GM18873 (cell line): Measurements from ENCODE around the gene GEMIN7.
"Not testable (repeated sequence)": the region's sequence is repeated elsewhere in the genome, so short reads cannot be mapped to it uniquely, and the experiment has no call there.

Experiments used
- ATAC-seq: cut with Tn5 transposase; IDR thresholded peaks from one replicate; pipeline ENCODE4 v1.9.1; 2021; ENCODE audit warnings: mild to moderate bottlenecking, moderate library complexity, moderate number of reproducible peaks; ENCODE audit not compliant: unreplicated experiment, low FRiP score

GEMIN7 gene

DNA sequence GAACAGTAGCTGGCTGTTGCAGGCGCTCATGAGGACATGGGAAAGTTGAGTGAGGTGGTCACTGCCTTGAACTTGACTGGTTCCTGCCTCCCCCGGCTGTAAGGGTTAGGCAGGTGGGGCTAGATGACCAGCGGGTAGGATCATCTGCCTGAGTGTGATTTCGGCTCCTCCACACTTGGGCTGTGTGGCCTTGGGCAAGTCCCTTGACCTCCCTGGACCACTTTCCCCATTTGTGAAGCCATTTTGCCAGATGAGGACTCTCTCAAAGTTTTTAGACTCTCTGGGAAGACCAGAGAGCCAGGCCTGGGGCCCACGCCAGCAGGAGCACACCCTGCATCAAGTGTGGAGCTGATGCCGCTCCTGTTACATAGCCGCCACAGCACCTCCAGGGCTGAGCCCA, 23.4 kb downstream of the GEMIN7 start:
- no peak for ATAC-seq

DNA sequence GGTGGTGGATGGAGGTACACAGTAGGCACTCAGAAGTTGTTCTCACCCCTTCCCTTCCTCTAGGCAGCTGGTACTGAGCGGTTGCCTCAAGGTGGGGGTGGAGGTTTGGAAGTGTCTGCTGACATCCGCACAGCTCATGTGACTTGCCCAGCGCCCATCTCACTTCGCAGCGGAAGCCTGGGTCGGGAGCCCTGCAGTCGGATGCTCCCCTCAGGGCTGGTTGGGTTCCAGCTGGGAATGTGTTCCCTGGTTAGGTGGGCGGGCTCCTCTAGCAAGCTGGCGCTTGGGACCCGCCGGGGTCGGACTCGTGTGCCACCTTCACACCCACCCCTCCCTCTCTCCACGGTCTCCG, 24.1 kb downstream of the GEMIN7 start:
- no peak for ATAC-seq

DNA sequence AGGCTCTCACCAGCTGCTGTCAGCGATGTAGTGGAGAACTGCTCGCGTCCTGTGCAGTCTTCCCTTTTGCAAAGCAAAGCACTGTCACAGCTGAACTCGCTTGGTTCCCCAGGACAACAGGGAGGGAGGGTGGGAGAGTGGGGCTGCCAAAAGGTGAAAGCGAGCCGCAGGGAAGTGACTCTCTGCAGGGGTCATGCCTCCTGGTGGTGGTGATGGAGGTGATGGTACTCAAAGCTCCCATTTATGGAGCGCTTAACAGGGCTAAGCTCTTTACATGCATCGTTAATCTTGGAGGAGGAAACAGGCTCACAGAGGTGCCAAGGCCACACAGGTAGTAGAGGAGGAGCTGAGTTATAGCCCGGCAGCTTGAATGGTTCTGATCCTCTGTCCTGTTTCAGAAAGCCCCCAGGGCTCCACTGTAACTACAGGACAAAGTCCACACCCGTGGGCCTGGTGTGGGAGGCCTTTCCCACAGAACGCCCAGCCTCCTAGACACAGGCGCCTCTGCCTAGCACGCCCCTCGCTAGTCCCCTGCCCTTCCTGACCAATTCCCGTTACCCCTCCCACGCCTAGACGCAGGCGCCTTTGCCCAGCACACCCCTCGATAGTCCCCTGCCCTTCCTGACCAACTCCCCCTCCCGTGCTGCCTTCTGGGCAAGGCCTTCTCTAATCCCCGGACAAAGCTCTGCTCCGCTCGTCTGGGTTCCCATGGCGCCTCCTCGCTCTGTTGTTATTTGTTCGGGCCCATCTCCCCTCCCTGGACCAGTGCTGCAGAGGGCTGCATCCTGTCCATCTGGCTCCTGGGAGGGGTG, 24.7 kb downstream of the GEMIN7 start:
- ATAC-seq: no peak

DNA sequence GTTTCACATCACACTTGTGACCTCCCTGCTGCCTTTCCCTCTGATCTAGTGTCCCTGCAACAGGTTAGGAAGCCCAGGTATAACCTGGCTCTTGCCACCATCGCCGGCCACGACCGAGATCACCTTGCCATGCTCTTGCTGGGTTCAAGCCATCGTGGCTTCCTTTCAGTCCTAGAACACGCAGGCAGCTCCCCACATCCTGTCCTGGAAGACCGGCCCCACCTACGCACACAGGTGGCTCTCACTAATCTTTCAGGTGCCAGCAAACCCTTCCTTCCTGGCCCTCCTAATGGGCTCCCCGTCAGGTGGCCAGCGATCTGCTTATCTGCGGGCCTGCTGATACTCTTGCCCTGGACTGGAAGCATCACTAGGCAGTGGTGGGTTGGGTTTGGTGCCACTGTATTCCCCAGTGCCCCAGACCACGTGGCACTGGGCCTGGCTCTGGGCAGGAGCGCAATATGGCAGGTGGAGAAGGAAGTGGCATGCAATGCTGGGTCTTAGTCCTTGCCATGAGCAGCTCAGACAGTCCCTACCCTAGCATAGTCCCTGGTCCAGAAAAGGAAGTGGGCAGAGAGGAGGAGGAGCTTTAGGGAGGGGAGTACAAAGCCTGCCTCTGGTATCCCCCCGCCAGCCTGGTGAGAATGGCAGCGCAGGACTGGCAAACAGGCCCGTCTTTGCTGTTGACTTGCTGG, 25.7 kb downstream of the GEMIN7 start:
- no peak for ATAC-seq

DNA sequence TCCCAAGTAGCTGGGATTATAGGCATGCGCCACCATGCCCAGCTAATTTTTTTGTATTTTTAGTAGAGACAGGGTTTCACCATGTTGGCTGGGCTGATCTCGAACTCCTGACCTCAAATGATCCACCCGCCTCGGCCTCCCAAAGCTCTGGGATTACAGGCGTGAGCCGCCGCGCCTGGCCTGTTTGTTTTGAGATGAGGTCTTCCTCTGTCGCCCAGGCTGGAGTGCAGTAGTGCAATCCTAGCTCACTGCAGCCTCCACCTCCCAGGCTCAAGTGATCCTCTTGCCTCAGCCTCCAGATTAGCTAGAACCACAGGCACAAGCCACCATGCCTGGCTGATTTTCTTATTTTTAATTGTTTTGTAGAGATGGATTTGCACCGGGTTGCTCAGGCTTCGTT, 27.3 kb downstream of the GEMIN7 start:
- not testable (repeated sequence) for ATAC-seq

DNA sequence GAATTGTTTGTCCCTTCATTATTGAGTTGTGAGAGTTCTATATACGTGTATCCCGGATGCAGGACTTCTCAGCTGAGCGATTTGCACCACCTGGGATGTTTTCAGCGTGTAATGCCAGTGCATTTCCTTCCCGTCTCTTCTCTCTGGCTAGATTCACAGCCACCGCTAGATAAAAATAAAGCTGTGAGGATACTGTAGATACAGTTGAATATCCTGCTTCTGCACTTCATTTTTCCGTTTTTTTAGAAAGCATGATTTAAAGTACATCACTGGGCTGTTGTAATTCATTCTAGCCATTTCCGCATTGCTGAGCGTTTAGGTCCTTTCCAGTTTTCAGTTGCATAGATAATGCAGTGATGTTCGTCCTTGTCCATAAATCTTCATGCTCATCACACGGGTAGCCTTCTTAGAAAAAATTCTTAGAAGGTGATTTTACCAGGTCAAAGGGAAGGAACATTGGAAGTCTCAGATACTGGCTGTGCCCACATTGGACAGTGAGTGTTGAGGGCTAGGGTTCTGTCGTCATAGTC, 28.6 kb downstream of the GEMIN7 start:
- ATAC-seq: no peak

DNA sequence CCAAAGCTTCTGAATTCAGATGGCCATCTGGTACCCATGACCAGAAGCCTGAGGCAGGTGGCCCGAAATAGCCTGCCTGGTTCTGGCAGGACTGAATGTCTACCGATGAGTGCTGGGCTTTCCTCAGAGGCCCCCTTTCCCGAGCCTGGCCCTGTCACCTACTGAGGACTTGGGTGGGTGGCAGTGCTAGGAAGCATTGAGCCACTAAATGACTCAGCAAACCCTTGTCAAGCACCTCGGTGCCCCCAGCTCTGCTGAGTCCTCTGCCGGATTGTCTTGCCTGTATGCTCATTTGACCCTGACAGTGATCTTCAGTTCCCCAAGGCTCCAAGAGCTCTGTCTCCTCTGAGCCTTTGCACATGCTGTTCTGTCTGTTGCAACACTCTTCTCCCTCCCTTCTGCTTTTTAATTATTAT, 31.8 kb downstream of the GEMIN7 start:
- ATAC-seq: no peak

DNA sequence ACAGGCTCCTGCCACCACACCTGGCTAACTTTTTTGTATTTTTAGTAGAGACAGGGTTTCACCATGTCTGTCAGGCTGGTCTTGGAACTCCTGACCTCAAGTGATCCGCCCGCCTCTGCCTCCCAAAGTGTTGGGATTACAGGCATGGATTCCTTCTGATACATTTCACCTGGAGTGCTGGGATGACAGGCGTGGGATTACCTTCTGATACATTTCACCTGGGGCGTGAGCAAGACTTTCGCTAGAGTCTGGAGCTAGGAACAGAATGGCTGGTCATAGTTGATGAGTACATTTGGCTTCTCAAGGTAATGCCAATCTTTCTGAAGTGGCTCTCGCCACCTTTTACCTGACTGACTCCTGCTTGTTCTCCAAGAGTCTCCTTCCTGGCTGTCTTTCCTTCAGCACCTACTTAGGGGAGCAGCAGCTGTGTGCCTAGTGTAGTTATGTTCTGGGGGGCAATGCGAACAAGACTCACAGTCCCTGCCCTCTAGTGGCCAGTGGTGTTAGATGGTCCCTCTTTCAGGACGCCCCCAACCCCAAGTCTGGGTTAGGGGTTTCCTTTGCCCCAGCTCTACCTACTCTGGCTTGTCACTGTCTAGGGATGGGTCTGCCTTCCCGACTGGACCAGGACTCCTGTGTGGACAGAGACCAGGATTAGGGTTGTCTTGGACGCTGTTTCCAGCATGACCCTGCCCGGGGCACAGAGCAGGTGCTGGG, 33.2 kb downstream of the GEMIN7 start:
- no peak for ATAC-seq

DNA sequence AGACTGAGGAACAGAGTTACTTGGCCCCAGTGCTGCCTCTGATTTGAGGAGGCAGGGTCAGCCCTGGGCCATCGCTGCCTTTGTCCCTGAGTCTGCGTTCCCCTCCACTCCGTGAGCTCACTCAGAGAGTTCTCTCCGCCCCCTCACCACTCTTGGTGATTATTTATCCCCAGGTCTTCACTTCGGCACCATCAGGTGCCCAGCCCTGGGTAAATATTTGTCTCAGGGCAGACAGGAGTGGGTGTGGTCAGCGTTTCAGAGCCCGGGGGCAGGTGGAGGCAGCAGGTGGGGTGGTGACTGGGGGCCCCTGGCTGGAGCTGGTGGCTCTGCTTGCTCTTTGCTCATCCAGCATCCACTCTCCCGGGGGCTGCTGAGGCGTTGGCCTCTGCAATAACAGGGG, 34.6 kb downstream of the GEMIN7 start:
- ATAC-seq: no peak

DNA sequence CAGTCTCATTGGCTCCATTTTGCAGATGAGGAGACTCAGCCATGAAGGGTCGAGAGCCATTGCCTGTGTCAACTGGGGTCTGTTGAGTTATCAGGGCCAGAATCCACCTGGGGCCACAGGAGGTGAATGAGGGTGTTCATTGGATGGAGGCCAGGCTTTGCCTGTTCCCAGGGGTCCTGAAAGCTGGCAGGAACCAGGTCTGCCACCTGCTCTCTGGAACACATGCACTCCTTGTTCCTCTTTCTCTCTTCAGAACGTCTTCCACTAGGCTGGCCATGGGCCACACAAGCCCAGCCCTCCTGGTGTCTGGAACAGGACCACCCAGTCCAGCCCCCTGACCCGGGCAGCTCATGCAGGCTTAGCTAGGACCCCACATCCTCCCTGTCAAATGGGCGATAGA, 35.1 kb downstream of the GEMIN7 start:
- no peak for ATAC-seq

DNA sequence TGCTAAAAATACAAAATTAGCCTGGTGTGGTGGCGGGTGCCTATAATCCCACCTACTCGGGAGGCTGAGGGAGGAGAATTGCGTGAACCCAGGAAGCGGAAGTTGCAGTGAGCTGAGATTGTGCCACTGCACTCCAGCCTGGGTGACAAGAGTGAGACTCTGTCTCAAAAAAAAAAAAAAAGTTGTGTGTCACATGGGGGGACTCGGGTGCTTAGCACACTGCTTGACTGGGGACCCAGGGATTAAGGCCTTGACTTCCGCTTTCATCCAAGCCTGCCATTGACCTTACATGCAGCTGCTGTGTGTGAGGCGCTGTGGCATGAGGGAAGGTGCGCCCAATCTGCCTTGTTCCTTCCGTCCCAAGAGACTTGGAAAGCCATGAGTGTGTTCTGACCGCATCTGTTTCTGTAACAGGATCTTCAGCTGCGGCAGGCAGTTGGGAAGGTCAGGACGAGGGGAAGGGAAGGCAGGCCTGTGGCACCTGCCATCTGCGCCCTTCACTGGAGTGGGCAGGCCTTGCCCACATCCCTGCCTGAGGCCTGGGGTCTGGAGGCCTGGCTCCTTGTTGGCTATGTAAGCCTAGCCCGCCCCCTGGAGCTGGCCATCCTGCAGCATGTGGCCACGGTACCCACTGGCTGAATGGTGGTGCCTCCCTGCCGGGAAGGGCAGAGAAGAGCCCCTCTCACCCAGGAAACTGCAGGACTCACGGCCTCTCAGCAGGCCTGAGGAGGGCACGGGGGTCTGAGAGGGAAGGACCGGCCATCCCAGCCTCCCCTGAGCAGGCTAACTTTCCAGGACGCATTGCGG, 37.0 kb downstream of the GEMIN7 start:
- ATAC-seq: no peak

DNA sequence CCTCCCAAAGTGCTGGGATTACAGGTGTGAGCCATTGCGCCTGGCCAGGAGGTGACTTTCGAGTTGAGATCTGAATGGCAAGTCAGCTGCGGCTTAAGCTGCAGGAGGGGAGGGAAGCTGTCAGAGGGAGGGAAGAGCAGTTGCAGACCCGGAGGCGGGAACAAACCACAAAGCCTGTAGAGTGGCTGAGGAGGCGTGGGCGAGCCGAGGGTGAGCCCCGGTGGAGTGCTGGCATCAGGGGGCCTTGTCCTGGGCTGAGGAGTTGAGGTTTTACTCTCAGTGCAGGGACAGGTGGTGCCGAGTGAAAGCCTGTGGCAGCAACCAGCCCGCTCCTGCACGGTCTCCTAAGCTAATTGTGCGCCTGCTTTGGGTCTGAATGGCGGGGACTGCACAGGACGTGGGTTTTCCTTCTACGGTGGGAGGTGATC, 38.1 kb downstream of the GEMIN7 start:
- ATAC-seq: no peak

DNA sequence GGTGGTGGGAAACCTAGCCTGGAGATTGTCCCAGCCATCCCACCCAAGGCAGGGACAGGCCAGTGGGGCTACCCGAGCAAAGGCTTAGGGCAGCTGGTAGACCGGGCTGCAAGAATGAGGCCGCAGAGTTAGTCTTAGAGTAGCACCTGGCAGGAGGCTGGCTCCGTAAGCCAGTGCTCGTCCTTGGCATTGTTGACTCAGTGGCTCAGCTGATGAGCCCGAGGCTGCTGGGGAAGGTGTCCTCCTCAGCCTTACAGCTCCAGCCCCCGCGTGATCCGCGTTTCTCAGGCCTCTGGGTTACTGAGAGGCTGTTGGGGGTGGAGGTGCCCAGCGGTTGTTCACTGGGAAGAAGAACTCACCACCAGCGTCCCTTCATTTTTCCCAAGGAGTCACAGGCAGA, 38.6 kb downstream of the GEMIN7 start:
- ATAC-seq: no peak

DNA sequence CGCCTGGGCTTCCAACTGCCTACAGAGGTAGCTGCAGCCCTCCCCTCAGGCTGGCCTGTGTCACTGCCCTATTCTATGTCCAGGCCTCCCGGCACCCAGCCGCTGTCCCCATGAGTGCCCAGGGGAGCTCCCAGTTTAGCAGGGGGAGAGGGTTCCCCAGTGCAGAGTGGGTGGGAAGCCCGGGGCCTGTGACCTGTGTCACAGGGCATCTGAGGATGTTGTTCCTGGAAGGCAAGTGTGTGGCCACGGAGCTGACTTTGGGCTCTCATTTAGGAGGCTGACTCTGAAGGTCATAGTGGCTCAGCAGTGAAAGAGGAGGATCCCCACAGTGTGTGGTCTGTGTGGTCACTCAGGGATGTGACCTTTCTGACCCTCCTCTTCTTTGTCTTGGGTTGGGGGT, 39.0 kb downstream of the GEMIN7 start:
- ATAC-seq: no peak

DNA sequence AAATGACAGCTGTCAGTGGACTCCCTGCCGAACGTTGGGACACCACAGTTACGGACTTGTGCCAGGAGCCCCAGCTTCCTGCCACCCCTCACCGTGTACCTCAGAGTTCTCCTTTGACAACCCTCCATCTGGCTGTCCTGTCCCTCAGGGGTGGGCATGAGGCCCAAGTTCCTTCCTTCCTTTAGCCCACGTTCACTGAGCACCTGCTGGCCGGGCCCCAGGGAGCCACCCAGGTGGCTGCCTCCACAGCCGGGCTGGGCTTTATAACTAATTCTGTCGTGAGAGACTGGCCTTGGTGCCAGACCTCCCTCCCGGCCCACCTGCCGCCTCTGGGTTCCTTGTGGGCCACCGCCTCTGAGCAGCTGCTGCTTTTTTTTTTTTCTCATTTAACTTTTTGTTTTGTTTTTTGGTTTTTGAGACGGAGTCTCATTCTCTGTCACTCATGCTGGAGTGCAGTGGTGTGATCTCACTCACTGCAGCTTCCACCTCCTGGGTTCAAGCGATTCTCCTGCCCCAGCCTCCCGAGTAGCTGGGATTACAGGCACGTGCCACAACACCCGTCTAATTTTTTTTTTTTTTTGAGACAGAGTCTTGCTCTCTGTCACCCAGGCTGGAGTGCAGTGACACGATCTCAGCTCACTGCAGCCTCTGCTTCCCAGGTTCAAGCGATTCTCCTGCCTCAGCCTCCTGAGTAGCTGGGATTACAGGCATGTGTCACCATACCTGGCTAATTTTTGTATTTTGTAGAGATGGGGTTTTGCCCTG, 39.7 kb downstream of the GEMIN7 start:
- not testable (repeated sequence) for ATAC-seq

DNA sequence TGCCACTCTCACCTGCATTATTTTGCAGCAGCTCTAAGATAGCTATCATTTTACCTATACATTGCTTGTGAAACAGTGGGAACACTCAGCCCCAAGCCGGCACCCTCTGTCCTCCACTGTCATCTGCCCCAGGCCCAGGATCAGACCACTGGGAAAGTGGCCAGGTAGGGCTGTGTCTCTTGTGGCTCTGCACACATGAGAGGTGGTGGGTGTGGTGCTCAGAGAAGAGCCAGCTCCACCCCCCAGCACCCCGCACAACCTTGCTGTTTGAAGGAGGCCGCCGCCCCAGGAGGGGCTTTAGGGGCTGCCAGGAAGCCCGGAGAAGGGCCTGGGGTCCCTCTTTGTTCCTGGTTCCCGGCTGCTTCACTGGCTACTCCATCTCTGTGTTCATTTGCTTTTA, 40.5 kb downstream of the GEMIN7 start:
- no peak for ATAC-seq

DNA sequence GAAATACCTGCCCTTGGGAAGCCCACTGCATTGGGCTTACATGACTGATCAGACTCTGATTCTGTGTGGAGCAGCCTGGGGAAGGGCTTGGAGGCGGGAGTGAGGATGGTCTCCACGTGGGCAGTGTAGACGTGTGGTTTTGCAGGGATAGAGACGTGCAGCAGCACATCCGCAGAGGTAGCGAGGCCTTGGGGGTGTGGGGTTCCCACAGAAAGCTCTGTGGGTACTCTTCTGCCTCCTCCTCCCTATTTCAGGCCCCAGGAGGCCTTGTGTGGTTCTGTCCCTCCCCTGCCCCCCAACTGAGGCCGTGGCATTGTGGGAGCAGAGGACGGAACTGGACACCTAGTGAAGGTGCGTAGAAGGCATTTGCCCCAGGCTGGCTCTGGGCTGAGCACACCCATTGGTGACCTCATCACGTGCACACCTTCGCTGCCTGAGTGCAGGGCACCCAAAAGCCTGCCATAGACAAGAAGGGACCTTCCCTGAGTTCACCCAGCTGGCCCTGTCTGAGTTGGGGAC, 42.8 kb downstream of the GEMIN7 start:
- no peak for ATAC-seq

DNA sequence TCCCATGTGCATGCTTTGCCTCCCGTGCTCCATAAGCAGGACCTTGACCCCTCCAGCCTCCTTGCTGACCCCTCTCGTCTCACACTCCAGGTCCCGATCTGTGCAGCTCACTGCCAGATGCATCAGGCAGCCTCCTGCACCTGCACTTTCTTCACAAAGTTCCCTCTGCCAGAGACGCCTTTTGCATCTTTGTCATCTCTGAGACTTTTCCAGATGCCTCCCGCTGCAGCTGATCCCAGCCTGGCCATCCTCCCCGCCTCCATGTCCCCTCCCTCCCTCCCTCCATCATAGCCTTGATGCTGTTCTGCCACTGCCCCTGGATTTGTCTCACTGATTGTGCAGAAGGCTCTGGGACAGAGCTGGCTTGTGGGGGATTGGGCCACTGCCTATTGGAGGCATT, 43.8 kb downstream of the GEMIN7 start:
- no peak for ATAC-seq

DNA sequence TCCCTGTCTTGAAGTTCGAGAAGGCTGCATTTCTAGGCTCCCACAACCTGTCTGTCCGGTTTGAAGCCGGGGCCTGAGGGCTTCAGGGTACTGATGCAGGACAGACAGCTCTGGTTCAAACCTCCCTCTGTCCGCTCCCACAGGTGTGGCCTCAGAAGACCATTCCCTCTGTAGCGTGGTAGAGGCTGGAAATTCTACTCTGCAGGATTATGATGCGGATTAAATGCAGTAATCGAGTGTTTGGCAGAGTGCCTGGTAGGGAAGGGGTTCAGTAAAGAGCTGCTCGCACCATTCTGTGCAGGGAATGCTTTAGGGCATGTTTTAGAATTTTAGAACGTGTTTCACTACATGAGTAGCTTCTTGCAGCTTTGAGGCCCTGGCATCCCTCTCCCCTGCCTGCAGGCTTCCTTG, 44.4 kb downstream of the GEMIN7 start:
- ATAC-seq: no peak
